OCI-LY3 (cell line): Measurements from ENCODE around the gene CIITA.
A peak's percentile ranks its signal among the peaks of the same experiment; 100 is the strongest.

ENCODE experiments used
- H2AFZ ChIP-seq: fragments of 200-600, 300-600 bp; shearing (Covaris generic); 2 replicates; pipeline ENCODE4 v1.6.0; 2014; ENCODE audit warnings: antibody characterized with exemption, low read depth, low read length
- H3K27ac ChIP-seq: fragments of 200-600, 300-600 bp; sonication (generic); 2 replicates; pipeline ENCODE4 v1.5.1; 2014; ENCODE audit warnings: mild to moderate bottlenecking, low read length, moderate library complexity, mixed read lengths
- H3K27me3 ChIP-seq: fragments of 200-600, 300-600 bp; sonication (generic); 2 replicates; pipeline ENCODE4 v1.6.1; 2014; ENCODE audit warnings: low read depth, low read length, mixed read lengths
- H3K36me3 ChIP-seq: fragments of 200-600, 300-600 bp; sonication (generic); replicated peaks from 2 replicates; pipeline ENCODE3; 2014; ENCODE audit warnings: low read depth, low read length, mixed read lengths
- H3K4me1 ChIP-seq: fragments of 300-600, 200-600 bp; sonication (generic); 2 replicates; pipeline ENCODE4 v1.6.1; 2014; ENCODE audit warnings: low read length, mixed read lengths
- H3K4me2 ChIP-seq: fragments of 200-600, 300-600 bp; sonication (generic); 2 replicates; pipeline ENCODE4 v1.6.1; 2014; ENCODE audit warnings: low read length, mixed read lengths
- H3K4me3 ChIP-seq: fragments of 300-600, 200-600 bp; sonication (generic); 2 replicates; pipeline ENCODE4 v1.5.1; 2014; ENCODE audit warnings: antibody characterized with exemption, mild to moderate bottlenecking, low read length, moderate library complexity
- H3K79me2 ChIP-seq: fragments of 300-600, 200-600 bp; shearing (Covaris generic); 2 replicates; pipeline ENCODE4 v1.6.1; 2014; ENCODE audit warnings: mild to moderate bottlenecking, low read length, mixed read lengths
- H3K9ac ChIP-seq: fragments of 300-600, 200-600 bp; shearing (Covaris generic); 2 replicates; pipeline ENCODE4 v1.6.0; 2014; ENCODE audit warnings: mild to moderate bottlenecking, low read length, moderate library complexity
- H3K9me3 ChIP-seq: fragments of 200-600, 300-600 bp; shearing (Covaris generic); 2 replicates; pipeline ENCODE4 v1.6.1; 2014; ENCODE audit warnings: low read length, mixed read lengths; ENCODE audit not compliant: insufficient read depth
- H4K20me1 ChIP-seq: fragments of 200-600, 300-600 bp; sonication (generic); 2 replicates; pipeline ENCODE4 v1.6.1; 2016; ENCODE audit warnings: low read length, mixed read lengths; ENCODE audit not compliant: insufficient read depth
- CTCF ChIP-seq: fragments of 200-600, 300-600 bp; sonication (generic); IDR thresholded peaks from 2 replicates; pipeline ENCODE4 v1.5.1; 2014; ENCODE audit warnings: antibody characterized with exemption, low read length, low read depth
- EZH2phosphoT487 ChIP-seq: fragments of 200-600 bp; shearing (Covaris generic); IDR thresholded peaks from 2 replicates; pipeline ENCODE4 v1.6.1; 2018; ENCODE audit warnings: antibody characterized with exemption, mixed run types, low read depth

Gene CIITA

GRCh38 chr16:10936272-10936984 is 59.4 kb downstream of the CIITA start:
- peaks cover 43% of the 10 kb centered on the region for H3K36me3 ChIP-seq
- H3K4me3 ChIP-seq = no peak overlapping the region
- H3K27ac ChIP-seq = no peak overlapping the region
- no peak overlapping the region for H2AFZ ChIP-seq
- no peak overlapping the region for H3K9ac ChIP-seq
- peaks cover 33% of the 10 kb centered on the region for H4K20me1 ChIP-seq
- no peaks in the 10 kb centered on the region for H3K27me3 ChIP-seq
- H3K79me2 ChIP-seq = peaks cover 32% of the 10 kb centered on the region
- no peak for TF ChIP-seq EZH2phosphoT487
- TF ChIP-seq CTCF = no peak
- H3K4me1 ChIP-seq = peaks cover 24% of the 10 kb centered on the region
- no peaks in the 10 kb centered on the region for H3K9me3 ChIP-seq
- no peak overlapping the region for H3K4me2 ChIP-seq

- H3K4me3 ChIP-seq = no peak overlapping the region
- peaks cover 24% of the 10 kb centered on the region for H3K4me1 ChIP-seq
- no peak for TF ChIP-seq CTCF
- no peak for TF ChIP-seq EZH2phosphoT487
- H3K9ac ChIP-seq = no peak overlapping the region
- H3K4me2 ChIP-seq = peak overlapping the region; percentile 23; the same call in 1 of the 2 replicates
- H3K36me3 ChIP-seq = peaks cover 39% of the 10 kb centered on the region
- peaks cover 33% of the 10 kb centered on the region for H3K79me2 ChIP-seq
- no peaks in the 10 kb centered on the region for H3K27me3 ChIP-seq
- no peak overlapping the region for H2AFZ ChIP-seq
- no peak overlapping the region for H3K27ac ChIP-seq
- H3K9me3 ChIP-seq = no peaks in the 10 kb centered on the region
- H4K20me1 ChIP-seq = peaks cover 32% of the 10 kb centered on the region
Observed at GRCh38 chr16:10937068-10937859, 60.3 kb downstream of the CIITA start.

- TF ChIP-seq EZH2phosphoT487 (no peak), CTCF (no peak)
- H3K27me3 ChIP-seq = no peaks in the 10 kb centered on the region
- no peaks in the 10 kb centered on the region for H3K9me3 ChIP-seq
- H4K20me1 ChIP-seq = peaks cover 32% of the 10 kb centered on the region
- no peak overlapping the region for H3K27ac ChIP-seq
- peaks cover 35% of the 10 kb centered on the region for H3K36me3 ChIP-seq
- no peak overlapping the region for H3K4me3 ChIP-seq
- no peak overlapping the region for H3K4me2 ChIP-seq
- no peak overlapping the region for H3K9ac ChIP-seq
- no peak overlapping the region for H2AFZ ChIP-seq
- H3K79me2 ChIP-seq = peaks cover 33% of the 10 kb centered on the region
- H3K4me1 ChIP-seq = peaks cover 30% of the 10 kb centered on the region
Observed at GRCh38 chr16:10938321-10938720, 61.3 kb downstream of the CIITA start.
